Endodermal cell (in vitro differentiated cells): ENCODE data around the gene CYBC1. TPM values are rescaled to one million over a fixed set of nuclear protein-coding genes. Genes with fewer than 3 reads are reported as not detected.

Source experiments
- DNase-seq: peaks from one replicate; pipeline ENCODE4 v3.0.0-alpha.2; 2017
- H3K27ac ChIP-seq: 2 replicates; pipeline ENCODE4 v1.5.1; 2013; ENCODE audit warnings: mild to moderate bottlenecking, low read depth, low read length, moderate library complexity
- H3K27me3 ChIP-seq: 2 replicates; pipeline ENCODE4 v1.6.1; 2013; ENCODE audit warnings: mild to moderate bottlenecking, low read length, moderate library complexity; ENCODE audit not compliant: insufficient read depth, control insufficient read depth, poor library complexity, severe bottlenecking
- H3K36me3 ChIP-seq: 2 replicates; pipeline ENCODE4 v1.7.0; 2013; ENCODE audit warnings: mild to moderate bottlenecking, low read length, moderate library complexity; ENCODE audit not compliant: control insufficient read depth, insufficient read depth
- H3K4me1 ChIP-seq: one replicate; pipeline ENCODE4 v1.7.0; 2013; ENCODE audit warnings: low read length; ENCODE audit not compliant: control insufficient read depth, insufficient read depth
- H3K4me3 ChIP-seq: 2 replicates; pipeline ENCODE4 v1.5.1; 2013; ENCODE audit warnings: mild to moderate bottlenecking, low read length, moderate library complexity
- H3K9ac ChIP-seq: 2 replicates; pipeline ENCODE4 v1.6.1; 2013; ENCODE audit warnings: mild to moderate bottlenecking, low read length, moderate library complexity; ENCODE audit not compliant: poor library complexity, severe bottlenecking; ENCODE audit errors: extremely low read depth
- H3K9me3 ChIP-seq: 2 replicates; pipeline ENCODE4 v1.6.1; 2013; ENCODE audit warnings: mild to moderate bottlenecking, low read length, moderate library complexity; ENCODE audit not compliant: control insufficient read depth
- H3K27ac Mint-ChIP-seq: 2 replicates; pipeline ENCODE4 v1.8.0; 2020; ENCODE audit warnings: mixed read lengths
- H3K27me3 Mint-ChIP-seq: 2 replicates; pipeline ENCODE4 v1.8.0; 2021; ENCODE audit warnings: mild to moderate bottlenecking, mixed read lengths; ENCODE audit not compliant: insufficient read depth
- H3K36me3 Mint-ChIP-seq: 2 replicates; pipeline ENCODE4 v1.8.0; 2020; ENCODE audit warnings: low read depth, mixed read lengths
- H3K4me1 Mint-ChIP-seq: 2 replicates; pipeline ENCODE4 v1.8.0; 2020; ENCODE audit warnings: mixed read lengths
- H3K4me3 Mint-ChIP-seq: 2 replicates; pipeline ENCODE4 v1.8.0; 2020; ENCODE audit warnings: mild to moderate bottlenecking, moderate library complexity, mixed read lengths
- H3K9me3 Mint-ChIP-seq: 2 replicates; pipeline ENCODE4 v1.8.0; 2020; ENCODE audit warnings: mild to moderate bottlenecking, mixed read lengths
- WGBS, 2 experiments: methylation state at CpG; one replicate each; pipeline versions ENCODE4 v1.1.5 to v1.1.7; 2013; ENCODE audit warnings: missing lambda C conversion rate in 2 of 2, mixed read lengths in 1 of 2; ENCODE audit not compliant: insufficient coverage in 1 of 2, insufficient read length in 1 of 2; 5-methylcytosine and 5-hydroxymethylcytosine counted together
- total RNA-seq, 2 donors: library from RNA; stranded (reverse); fragmentation: NEBNext Ultra II Directional in 1 of 2; extraction: Animal tissue kit (Norgen Biotek cat#: 25700) in 1 of 2; gene quantifications; 2 replicates in 1 of 2; 3 replicates in 1 of 2; pipeline ENCODE4 v1.2.1, GENCODE V29; 2021
- TF ChIP-seq, protein P1 (sequence below): fragments of 200-600 bp; sonication (generic); conservative IDR thresholded peaks from 2 replicates; pipeline ENCODE4 v1.5.0; 2021; ENCODE audit warnings: antibody characterized with exemption, mild to moderate bottlenecking

CYBC1 gene
- total RNA-seq, 2 donors from 2014 or later: 71.2 to 88.5 TPM

DNA sequence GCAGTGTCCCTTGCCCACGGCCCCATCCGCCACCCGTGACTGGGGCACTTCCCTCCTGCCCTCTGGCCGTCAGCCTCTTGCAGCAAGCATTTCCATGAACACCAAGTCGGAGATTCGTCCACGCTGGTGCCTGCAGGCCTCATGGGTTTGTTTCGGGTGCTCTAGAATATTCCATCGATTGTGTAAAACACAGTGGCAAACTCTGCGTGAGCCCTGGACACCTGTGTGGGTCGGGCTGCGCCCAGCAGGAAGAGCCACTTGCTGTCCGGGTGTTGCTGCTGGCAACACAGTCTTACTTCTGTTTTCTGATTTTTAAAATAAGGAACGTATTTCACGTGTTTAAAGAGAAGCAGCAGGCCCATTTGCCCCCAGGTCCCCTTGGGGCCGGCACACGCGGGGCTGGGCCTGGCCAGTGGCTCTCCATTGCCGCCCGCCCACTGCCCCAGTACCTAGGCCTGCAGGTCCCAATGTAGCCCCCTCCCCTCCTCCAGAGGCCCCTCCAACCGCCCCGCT lies 10.0 kb downstream of the CYBC1 start:
- Mint-ChIP-seq H3K27ac (no peak overlapping the region), H3K9me3 (no peaks in the 10 kb centered on the region), H3K4me1 (no peaks in the 10 kb centered on the region), H3K27me3 (no peaks in the 10 kb centered on the region), H3K4me3 (no peak overlapping the region), H3K36me3 (peaks cover 8% of the 10 kb centered on the region)
- H3K27ac ChIP-seq: peak overlapping the region; percentile 51
- H3K4me1 ChIP-seq: no peaks in the 10 kb centered on the region
- DNase-seq: peak; percentile 54
- no peaks in the 10 kb centered on the region for H3K27me3 ChIP-seq
- TF ChIP-seq, protein P1, sequence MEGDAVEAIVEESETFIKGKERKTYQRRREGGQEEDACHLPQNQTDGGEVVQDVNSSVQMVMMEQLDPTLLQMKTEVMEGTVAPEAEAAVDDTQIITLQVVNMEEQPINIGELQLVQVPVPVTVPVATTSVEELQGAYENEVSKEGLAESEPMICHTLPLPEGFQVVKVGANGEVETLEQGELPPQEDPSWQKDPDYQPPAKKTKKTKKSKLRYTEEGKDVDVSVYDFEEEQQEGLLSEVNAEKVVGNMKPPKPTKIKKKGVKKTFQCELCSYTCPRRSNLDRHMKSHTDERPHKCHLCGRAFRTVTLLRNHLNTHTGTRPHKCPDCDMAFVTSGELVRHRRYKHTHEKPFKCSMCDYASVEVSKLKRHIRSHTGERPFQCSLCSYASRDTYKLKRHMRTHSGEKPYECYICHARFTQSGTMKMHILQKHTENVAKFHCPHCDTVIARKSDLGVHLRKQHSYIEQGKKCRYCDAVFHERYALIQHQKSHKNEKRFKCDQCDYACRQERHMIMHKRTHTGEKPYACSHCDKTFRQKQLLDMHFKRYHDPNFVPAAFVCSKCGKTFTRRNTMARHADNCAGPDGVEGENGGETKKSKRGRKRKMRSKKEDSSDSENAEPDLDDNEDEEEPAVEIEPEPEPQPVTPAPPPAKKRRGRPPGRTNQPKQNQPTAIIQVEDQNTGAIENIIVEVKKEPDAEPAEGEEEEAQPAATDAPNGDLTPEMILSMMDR: no peak
- peaks cover 6% of the 10 kb centered on the region for H3K36me3 ChIP-seq
- H3K9ac ChIP-seq: no peak overlapping the region
- no peaks in the 10 kb centered on the region for H3K9me3 ChIP-seq
- WGBS, 2 experiments: 89 to 90% methylated on average over 17 to 22 of the region's 22 CpGs
- H3K4me3 ChIP-seq: no peak overlapping the region

DNA sequence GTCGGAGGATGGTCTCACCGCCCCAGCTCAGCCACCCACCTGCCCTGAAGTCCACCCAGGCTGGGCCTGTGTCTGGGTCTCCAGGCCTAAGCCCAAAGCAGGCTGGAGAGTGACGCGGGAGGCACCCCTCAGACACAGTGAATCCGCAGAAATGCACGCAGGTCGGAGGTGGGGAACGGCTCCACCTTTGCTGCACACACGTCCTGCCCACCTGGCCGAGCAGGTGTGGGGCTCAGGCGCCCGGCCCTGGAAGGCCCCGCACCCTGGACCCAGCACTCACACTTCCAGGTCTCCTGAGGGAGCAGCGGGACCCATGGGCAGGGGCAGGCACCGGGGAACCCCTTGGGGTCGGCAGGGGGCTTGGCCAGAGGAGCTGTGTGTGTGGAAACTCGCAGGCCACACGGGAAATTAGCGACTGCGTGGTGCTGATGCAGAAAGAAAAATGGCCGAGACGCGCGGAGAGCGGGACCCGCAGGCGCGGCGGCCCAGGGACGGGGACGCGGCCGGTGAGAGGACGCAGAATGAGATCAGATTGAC lies 10.7 kb downstream of the CYBC1 start:
- H3K9me3 ChIP-seq: no peaks in the 10 kb centered on the region
- Mint-ChIP-seq H3K27ac (no peak overlapping the region), H3K27me3 (no peaks in the 10 kb centered on the region), H3K9me3 (no peaks in the 10 kb centered on the region), H3K4me1 (no peaks in the 10 kb centered on the region), H3K36me3 (peaks cover 8% of the 10 kb centered on the region), H3K4me3 (no peak overlapping the region)
- WGBS, 2 experiments: 95 to 97% methylated on average over 26 to 34 of the region's 34 CpGs
- H3K4me3 ChIP-seq: no peak overlapping the region
- H3K27ac ChIP-seq: no peak overlapping the region
- peaks cover 6% of the 10 kb centered on the region for H3K36me3 ChIP-seq
- no peaks in the 10 kb centered on the region for H3K4me1 ChIP-seq
- no peaks in the 10 kb centered on the region for H3K27me3 ChIP-seq
- peak; percentile 53 for DNase-seq
- no peak overlapping the region for H3K9ac ChIP-seq
- TF ChIP-seq, protein P1: no peak

DNA sequence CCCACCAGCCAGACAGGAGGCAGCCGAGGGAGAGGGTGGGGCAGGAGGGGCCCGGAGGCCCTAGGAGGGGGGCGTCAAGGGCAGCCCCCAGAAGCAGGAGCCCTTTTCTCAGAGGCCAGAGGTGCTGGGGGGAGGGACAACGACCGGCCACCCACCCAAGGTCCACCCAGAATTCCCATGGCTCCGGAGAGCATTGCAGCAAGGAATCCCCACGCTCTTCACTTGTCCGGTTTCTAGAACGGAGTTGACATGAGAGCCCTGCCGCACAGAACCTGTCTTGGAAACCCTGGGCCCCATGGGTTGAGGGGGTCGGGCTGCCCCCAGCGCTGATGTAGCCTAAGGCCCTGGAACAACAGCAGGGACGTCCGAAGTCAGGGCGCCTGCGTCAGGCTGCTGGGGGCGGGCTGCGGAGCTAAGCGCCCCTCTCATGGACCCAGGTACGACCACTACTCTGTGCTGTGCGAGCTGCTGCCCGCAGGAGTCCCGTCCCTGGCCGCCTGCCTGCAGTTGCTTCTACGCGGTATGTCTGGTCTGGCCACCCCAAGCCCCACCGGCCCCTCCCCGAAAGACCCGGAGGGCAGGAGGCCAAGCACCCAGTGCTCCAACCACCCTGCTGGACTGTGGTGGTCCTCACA lies 11.2 kb downstream of the CYBC1 start:
- TF ChIP-seq, protein P1: no peak
- Histone ChIP-seq H3K9ac (no peak overlapping the region), H3K36me3 (peaks cover 3% of the 10 kb centered on the region), H3K9me3 (no peaks in the 10 kb centered on the region), H3K27ac (no peak overlapping the region), H3K27me3 (no peaks in the 10 kb centered on the region), H3K4me3 (no peak overlapping the region), H3K4me1 (no peaks in the 10 kb centered on the region)
- no peak overlapping the region for H3K4me3 Mint-ChIP-seq
- peaks cover 8% of the 10 kb centered on the region for H3K36me3 Mint-ChIP-seq
- no peak overlapping the region for H3K27ac Mint-ChIP-seq
- peak; percentile 46 for DNase-seq
- H3K9me3 Mint-ChIP-seq: no peaks in the 10 kb centered on the region
- no peaks in the 10 kb centered on the region for H3K27me3 Mint-ChIP-seq
- 94 to 97% methylated on average over 22 to 29 of the region's 29 CpGs for WGBS, 2 experiments
- no peaks in the 10 kb centered on the region for H3K4me1 Mint-ChIP-seq
